Measurements from ENCODE around the gene SMIM28.
A peak's percentile ranks its signal among the peaks of the same experiment; 100 is the strongest.

SMIM28 gene

GRCh38 chr6:138403801-138404665, 26.3 kb downstream of the SMIM28 start, which contains the start of gene HEBP2:
Gene HEBP2, plus strand, starts transcription at chr6:138404223. Its CDS starts 273 bp downstream, at chr6:138404496.
- peak; percentile 42 for TF ChIP-seq CTCF (IDR thresholded peaks at IDR 0.05; ENCODE audit: insufficient read depth, low read depth, low read length, missing control alignments)
- peak within 1 kb of the TSS; percentile 72 for H3K4me3 ChIP-seq (ENCODE audit: low read depth, low read length)
- peak; percentile 95 for DNase-seq (ENCODE audit: low read depth)

- TF ChIP-seq CTCF (IDR thresholded peaks at IDR 0.05; ENCODE audit: insufficient read depth, low read depth, low read length, missing control alignments), result no peak
- peak overlapping the region; percentile 72 for H3K4me3 ChIP-seq (ENCODE audit: low read depth, low read length)
- no peak for DNase-seq (ENCODE audit: low read depth)
These were observed 27.1 kb downstream of the SMIM28 start for GRCh38 chr6:138404666-138405337.

DNA sequence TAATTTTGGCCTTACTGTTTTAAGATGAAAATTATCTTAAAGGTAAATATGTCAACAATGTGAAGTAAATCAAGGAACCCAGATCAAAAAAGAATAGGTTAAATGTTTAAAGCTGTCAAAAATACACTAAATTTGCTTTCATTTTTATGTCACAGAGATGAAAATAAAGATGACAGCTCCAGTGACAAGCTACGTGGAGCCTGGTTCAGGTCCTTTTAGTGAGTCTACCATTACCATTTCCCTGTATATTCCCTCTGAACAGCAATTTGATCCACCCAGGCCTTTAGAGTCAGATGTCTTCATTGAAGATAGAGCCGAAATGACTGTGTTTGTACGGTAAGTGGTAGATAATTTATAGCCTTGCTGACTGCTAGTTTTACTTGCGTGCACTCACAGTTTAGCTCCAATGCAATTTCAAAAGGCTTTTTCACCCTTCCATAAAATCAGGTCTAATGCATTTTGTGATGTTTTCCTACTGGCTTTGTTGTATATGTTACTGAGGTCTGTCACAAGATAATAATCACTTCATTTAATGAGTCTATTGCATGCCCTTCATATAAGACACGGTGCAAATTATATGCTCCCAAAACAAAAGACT, 28.2 kb downstream of the SMIM28 start:
- TF ChIP-seq CTCF (IDR thresholded peaks at IDR 0.05; ENCODE audit: insufficient read depth, low read depth, low read length, missing control alignments), result no peak
- no peak for DNase-seq (ENCODE audit: low read depth)
- H3K4me3 ChIP-seq (ENCODE audit: low read depth, low read length), result no peak overlapping the region

GRCh38 chr6:138406443-138406842, 28.7 kb downstream of the SMIM28 start:
- no peak overlapping the region for H3K4me3 ChIP-seq (ENCODE audit: low read depth, low read length)
- DNase-seq (ENCODE audit: low read depth), result no peak
- no peak for TF ChIP-seq CTCF (IDR thresholded peaks at IDR 0.05; ENCODE audit: insufficient read depth, low read depth, low read length, missing control alignments)

DNA sequence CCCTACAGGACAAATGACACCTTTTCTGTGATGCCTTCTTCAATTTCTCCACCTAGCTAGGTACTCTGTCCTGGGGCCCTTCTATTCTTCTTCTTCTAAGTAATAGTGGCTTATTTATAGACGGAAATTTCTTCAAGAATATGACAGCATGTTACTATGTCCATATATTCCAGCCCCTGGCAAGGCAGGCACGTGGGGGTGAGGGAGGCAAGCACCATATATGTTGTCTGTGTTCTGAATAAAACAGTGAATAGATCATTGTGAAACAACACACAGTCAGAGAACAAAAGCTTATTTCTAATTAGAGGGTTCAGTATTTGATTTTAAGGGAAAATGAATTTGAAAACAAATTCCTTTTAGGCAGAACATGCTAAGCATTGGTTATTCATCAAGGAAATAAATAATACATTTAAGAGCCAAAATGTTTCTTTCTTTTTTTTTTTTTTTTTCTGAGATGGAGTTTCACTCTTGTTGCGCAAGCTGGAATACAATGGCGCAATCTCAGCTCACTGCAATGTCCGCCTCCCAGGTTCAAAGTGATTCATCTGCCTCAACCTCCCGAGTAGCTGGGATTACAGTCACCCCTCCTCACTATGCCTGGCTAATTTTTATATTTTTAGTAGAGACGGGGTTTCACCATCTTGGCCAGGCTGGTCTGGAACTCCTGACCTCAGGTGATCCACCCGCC, 32.5 kb downstream of the SMIM28 start:
- TF ChIP-seq CTCF (IDR thresholded peaks at IDR 0.05; ENCODE audit: insufficient read depth, low read depth, low read length, missing control alignments), result no peak
- no peak for DNase-seq (ENCODE audit: low read depth)
- H3K4me3 ChIP-seq (ENCODE audit: low read depth, low read length), result no peak overlapping the region

GRCh38 chr6:138410972-138411880, 33.5 kb downstream of the SMIM28 start:
- no peak for TF ChIP-seq CTCF (IDR thresholded peaks at IDR 0.05; ENCODE audit: insufficient read depth, low read depth, low read length, missing control alignments)
- no peak overlapping the region for H3K4me3 ChIP-seq (ENCODE audit: low read depth, low read length)
- peak; percentile 37 for DNase-seq (ENCODE audit: low read depth)
